Esophagus squamous epithelium (tissue), 4 donors: Measurements from ENCODE around the gene TUBA3E.

Experiments
- POLR2A ChIP-seq, 4 donors: fragments of 450-650 bp; IDR thresholded peaks; one replicate each; pipeline ENCODE4 v1.6.1; 2017; ENCODE audit warnings: antibody characterized with exemption in 4 of 4, mild to moderate bottlenecking in 4 of 4, moderate library complexity in 3 of 4
- TF ChIP-seq, protein P1 (sequence below), 6 experiments: fragments of 450-650 bp in 4 of 6; fragments of 200-600 bp in 2 of 6; sonication (generic) in 2 of 6; IDR thresholded peaks; one replicate each; pipeline ENCODE4 v1.5.1; 2016 to 2019; ENCODE audit warnings: antibody characterized with exemption in 6 of 6, mild to moderate bottlenecking in 4 of 6, moderate library complexity in 4 of 6

DNA sequence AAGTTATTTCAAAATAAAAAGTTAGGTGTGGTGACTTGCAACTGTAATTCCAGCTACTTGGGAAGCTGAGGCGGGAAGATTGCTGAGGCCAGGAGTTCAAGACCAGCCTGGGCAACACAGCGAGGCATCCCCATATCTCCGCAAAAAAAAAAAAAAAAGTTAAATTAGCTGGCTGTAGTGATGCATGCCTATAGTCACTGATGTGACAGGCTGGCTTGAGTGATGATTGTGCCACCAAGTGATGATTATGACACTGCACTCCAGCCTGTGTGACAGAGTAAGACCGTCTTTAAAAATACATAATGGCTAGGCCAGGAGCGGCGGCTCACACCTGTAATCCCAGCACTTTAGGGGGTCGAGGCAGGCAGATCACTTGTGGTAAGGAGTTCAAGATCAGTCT, 28.3 kb downstream of the TUBA3E start:
- no peak for TF ChIP-seq POLR2A (IDR thresholded peaks at IDR 0.05)
- TF ChIP-seq, protein P1, sequence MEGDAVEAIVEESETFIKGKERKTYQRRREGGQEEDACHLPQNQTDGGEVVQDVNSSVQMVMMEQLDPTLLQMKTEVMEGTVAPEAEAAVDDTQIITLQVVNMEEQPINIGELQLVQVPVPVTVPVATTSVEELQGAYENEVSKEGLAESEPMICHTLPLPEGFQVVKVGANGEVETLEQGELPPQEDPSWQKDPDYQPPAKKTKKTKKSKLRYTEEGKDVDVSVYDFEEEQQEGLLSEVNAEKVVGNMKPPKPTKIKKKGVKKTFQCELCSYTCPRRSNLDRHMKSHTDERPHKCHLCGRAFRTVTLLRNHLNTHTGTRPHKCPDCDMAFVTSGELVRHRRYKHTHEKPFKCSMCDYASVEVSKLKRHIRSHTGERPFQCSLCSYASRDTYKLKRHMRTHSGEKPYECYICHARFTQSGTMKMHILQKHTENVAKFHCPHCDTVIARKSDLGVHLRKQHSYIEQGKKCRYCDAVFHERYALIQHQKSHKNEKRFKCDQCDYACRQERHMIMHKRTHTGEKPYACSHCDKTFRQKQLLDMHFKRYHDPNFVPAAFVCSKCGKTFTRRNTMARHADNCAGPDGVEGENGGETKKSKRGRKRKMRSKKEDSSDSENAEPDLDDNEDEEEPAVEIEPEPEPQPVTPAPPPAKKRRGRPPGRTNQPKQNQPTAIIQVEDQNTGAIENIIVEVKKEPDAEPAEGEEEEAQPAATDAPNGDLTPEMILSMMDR (IDR thresholded peaks at IDR 0.05): no peak
